Measurements from ENCODE around the gene PPP4R4. TPM values are rescaled to one million over a fixed set of nuclear protein-coding genes. Genes with fewer than 3 reads are reported as not detected.

The PPP4R4 gene
- total RNA-seq, 1 experiment from 2014 or later, result 3.9 TPM

DNA sequence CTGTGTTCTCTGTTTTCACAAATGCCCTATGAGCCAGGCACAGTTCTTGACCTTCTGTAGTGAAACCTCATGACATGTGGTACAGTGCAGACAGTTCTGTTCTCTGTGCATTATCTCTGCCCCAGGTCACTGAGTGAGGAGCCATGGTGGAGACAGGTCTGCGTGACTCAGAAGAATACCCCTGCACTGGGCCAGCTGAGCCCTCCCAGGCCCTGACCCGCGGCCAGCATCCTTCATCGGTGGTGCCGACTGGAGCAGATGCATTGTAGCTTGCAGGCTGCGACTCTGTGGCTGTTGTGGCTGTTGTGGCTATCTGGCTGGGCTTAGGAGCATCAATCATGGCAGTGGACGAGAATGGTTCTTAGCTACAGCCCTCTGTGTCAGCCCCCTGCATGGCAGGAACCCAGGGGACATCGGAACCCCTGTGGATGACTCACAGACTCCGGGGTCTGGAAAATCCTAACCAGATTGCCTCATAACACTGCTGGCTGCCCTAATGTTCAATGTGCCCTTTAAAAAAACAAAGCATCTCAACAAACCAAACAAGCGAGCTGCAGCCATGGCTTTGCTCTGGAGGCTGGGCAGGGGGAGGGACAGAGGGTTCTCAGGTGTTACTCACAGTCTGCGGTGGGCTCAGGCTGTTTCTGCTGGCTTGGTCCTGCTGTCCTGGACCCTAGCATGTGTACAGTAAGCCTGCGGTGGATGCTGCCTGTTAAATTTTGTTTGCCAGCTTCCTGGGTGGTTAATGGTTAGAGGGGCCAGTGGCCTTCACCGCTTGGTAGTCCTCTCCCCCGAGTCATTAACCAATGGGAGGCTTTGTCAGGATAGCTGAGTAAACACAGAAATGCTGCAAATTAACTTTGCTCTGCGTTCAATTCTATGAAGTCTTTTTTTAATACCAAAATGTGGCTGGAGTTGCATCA lies 148.8 kb downstream of the PPP4R4 start, which contains the start of gene SERPINA6:
Gene SERPINA6 (minus strand): TSS at position 689 of the 923 bp plus-strand sequence. CDS start 8,688 bp downstream, outside the sequence.
- H3K4me3 Mint-ChIP-seq, result no peak within 1 kb of the TSS
- no peak within 1 kb of the TSS for H2BK20ac ChIP-seq (ENCODE audit: low read depth, low read length, poor library complexity, severe bottlenecking)
- H3K36me3 Mint-ChIP-seq (ENCODE audit: insufficient read depth in 1 of 3, low read depth in 3 of 3), result no peaks in the 10 kb centered on the region
- no peak within 1 kb of the TSS for H3K4me2 ChIP-seq (ENCODE audit: insufficient read depth, insufficient read length, low read length)
- peaks cover 2 to 4% of the 10 kb centered on the region in 2 experiments; a peak in 3 of 4 replicates for H3K4me1 Mint-ChIP-seq
- H2BK15ac ChIP-seq (ENCODE audit: low read depth, low read length), result no peak within 1 kb of the TSS
- H4K20me1 ChIP-seq (ENCODE audit: control insufficient read depth, insufficient read depth, insufficient read length), result no peaks in the 10 kb centered on the region
- H3T11ph ChIP-seq (ENCODE audit: low read length), result no peak within 1 kb of the TSS
- no peak within 1 kb of the TSS for H3K56ac ChIP-seq (ENCODE audit: insufficient read length, low read depth, low read length)
- H3K4me1 ChIP-seq (ENCODE audit: insufficient read depth, low read length), result no peaks in the 10 kb centered on the region
- H3K27ac Mint-ChIP-seq, result no peak within 1 kb of the TSS; a peak in 1 of 7 replicates
- H2BK120ac ChIP-seq (ENCODE audit: low read depth, low read length, poor library complexity, severe bottlenecking), result no peak within 1 kb of the TSS
- H2BK5ac ChIP-seq (ENCODE audit: insufficient read length, low read length), result no peak within 1 kb of the TSS
- no peak within 1 kb of the TSS for H3K27ac ChIP-seq (ENCODE audit: insufficient read length, low read depth, low read length)
- peaks cover 5% of the 10 kb centered on the region; the same call in 1 of the 2 replicates for H3K27me3 Mint-ChIP-seq (ENCODE audit: low read depth)
- H3K79me2 ChIP-seq (ENCODE audit: insufficient read depth, low read length), result no peaks in the 10 kb centered on the region
- no peak within 1 kb of the TSS for H2AFZ ChIP-seq (ENCODE audit: low read length)
- H4K5ac ChIP-seq (ENCODE audit: insufficient read length, low read depth, low read length), result no peak within 1 kb of the TSS
- TF ChIP-seq CTCF (conservative IDR thresholded peaks at IDR 0.05), result no peak
- H2BK12ac ChIP-seq (ENCODE audit: insufficient read length, low read depth, low read length), result no peak within 1 kb of the TSS
- H3K79me1 ChIP-seq (ENCODE audit: insufficient read depth, low read depth, low read length, poor library complexity, severe bottlenecking), result no peaks in the 10 kb centered on the region
- WGBS (ENCODE audit: extremely low coverage, insufficient read length, low lambda C conversion rate), result no CpG with 5 or more reads among the region's 15 CpGs
- no peak within 1 kb of the TSS for H3K9ac ChIP-seq (ENCODE audit: extremely low read depth, insufficient read length, low read length)
- H3K4ac ChIP-seq (ENCODE audit: low read depth, low read length), result no peak within 1 kb of the TSS
- 0 out of 5 replicates have a peak, but pooled peaks cover 0 to 3% of the 10 kb centered on the region in 2 experiments for H3K9me3 Mint-ChIP-seq
- no peak within 1 kb of the TSS for H4K91ac ChIP-seq (ENCODE audit: insufficient read length, low read depth, low read length)
- H3K23me2 ChIP-seq (ENCODE audit: insufficient read length, low read depth, low read length, poor library complexity, severe bottlenecking), result no peaks in the 10 kb centered on the region
- H2AK5ac ChIP-seq (ENCODE audit: insufficient read length, low read length), result no peak within 1 kb of the TSS
- no peak within 1 kb of the TSS for H4K8ac ChIP-seq (replicated peaks; ENCODE audit: insufficient read length, low read depth, low read length)
- no peaks in the 10 kb centered on the region for H3K27me3 ChIP-seq (ENCODE audit: insufficient read depth, low read length)
- DNase-seq, result no peak
- no peak within 1 kb of the TSS for H3K14ac ChIP-seq (ENCODE audit: insufficient read depth, low read length)
- no peak within 1 kb of the TSS for H3K23ac ChIP-seq (ENCODE audit: insufficient read length, low read depth, low read length)
- H3K9me3 ChIP-seq (ENCODE audit: control insufficient read depth, low read depth, low read length), result no peaks in the 10 kb centered on the region
- H3K18ac ChIP-seq (ENCODE audit: insufficient read length, low read depth, low read length), result no peak within 1 kb of the TSS
